Measurements from ENCODE around the gene ANHX.
"Not testable (repeated sequence)": the region's sequence is repeated elsewhere in the genome, so short reads cannot be mapped to it uniquely, and the experiment has no call there.

Gene ANHX

DNA sequence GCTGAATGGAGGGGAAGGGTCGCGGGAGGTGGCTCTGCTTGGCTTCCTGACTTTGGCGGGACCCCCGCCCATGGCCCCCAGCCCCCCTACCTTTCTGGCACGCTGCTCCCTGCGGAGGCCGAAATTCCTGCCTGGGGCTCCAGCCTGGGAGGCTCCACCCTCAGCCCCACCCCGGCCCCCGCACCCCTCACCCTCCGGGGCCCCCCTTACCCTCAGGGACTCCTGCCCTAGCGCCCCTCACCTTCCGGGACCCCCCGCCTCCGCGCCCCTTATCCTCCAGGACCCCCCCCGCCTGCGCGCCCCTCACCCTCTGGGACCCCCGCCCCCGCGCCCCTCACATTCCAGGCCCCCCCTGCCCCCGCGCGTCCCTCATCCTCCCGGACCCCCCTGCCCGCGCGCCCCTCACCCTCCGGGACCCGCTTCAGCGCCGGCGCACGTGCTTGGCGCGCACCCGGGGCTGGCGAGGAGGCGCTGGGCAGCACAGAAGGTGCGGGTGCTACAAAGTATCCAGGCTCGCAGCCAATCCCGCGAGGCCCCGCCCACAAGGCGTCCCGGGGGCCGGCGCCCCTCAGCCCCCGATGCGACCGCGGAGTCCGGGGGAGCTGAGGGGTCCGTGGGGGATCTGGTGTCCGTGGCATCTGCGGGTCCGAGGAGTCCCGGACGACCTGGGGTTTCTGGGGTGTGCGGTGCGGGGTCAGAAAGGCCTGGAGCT lies at the start of gene ANHX:
TSS of gene ANHX (minus strand) at position 477 of the 712 bp plus-strand sequence. CDS start 1,521 bp downstream, outside the sequence.
- DNase-seq, result no peak

DNA sequence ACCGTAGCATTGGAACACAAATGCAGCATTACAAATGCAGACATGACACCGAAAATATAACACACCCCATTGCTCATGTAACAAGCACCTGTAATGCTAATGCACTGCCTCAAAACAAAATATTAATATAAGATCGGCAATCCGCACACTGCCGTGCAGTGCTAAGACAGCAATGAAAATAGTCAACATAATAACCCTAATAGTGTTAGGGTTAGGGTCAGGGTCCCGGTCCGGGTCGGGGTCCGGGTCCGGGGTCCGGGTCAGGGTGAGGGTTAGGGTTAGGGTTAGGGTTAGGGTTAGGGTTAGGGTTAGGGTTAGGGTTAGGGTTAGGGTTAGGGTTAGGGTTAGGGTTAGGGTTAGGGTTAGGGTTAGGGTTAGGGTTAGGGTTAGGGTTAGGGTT lies 29.0 kb upstream of the ANHX start:
- DNase-seq, result not testable (repeated sequence)

DNA sequence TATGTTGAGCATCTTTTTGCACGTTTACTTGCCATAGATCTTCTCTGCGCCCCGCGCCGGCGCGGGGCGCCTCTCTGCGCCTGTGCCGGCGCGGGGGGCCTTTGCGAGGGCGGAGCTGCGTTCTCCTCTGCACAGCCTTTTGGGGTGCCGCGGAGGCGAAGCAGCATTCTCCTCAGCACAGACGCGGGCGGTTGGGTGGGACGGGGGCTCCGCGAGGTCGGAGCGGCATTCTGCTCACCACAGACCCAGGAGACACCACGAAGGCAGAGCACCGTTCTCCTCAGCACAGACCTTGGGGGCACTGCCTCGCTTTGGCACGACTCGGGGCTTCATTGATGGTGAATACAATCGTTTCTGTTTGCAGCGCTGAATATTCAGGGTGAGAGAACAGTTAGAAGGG lies 28.5 kb upstream of the ANHX start:
- DNase-seq, result no peak

DNA sequence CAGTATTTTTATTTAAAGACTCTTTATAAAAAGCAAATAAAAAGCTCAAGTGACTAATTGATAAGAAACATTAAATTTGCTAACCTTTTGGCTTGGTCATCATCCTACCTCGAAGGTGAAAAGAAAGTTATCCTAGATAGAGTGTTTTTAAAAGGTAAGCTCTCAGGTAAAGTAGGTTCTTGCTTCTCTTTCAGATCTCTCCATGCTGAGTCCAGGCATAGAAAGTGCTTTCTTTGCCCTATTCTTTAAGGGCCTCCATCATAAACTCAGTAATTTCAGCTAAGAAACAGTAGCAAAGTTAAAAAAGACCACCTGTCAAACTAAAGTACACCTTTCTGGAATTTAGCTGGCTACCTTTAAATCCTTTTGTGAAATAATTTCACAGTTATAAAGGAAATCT lies 20.6 kb upstream of the ANHX start:
- DNase-seq, result no peak

DNA sequence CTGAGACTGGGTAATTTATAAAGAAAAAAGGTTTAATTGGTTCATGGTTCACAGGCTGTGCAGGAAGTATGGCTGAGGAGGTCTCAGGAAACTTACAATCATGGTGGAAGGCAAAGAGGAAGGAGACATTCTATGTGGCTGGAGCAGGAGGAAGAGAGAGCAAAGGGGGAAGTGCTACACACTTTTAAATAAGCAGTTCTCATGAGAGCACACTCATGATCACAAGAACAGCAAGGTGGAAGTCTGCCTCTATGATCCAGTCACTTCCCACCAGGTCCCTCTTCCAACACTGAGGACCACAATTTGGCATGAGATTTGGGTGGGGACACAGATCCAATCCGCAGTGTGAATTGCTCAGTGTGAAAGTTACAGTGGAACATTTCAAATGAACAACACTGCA lies 20.2 kb upstream of the ANHX start:
- DNase-seq, result not testable (repeated sequence)

DNA sequence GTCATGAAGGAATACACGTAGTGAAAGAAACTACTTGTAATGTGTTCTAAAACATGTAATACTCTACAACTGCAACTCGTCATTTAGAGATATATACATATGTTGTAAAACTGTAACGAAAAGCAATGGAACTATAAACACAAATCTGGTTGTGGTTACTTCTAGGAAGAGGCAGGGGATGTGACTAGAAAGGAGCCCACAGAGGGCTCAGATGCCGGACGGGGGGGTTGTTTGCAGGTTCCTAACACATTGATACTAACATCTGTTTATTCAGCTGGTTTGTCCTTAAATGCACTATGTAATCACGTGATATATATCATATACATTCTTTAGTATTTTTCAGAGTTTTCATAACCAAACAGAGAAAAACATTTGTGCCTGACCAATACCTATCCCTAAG lies 16.1 kb upstream of the ANHX start:
- DNase-seq, result no peak

DNA sequence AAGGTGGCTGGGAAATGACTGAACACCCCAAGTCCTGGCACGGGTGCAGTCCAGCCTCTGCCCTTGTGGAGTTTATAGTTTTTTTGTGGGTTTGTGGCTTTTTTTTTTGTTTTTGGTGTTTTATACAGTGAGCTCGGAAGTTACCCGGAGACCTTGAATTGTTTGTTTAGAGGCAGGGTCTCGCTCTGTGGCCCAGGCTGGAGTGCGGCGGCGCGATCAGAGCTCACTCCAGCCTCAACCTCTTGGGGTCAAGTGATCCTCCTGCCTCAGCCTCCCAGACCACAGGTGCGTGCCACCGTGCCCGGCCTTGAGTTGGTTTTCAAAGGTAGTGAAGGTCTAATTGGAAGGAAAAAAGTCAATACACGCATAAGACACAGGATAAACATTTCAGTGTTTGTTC lies 879 bp upstream of the ANHX start:
- no peak for DNase-seq

DNA sequence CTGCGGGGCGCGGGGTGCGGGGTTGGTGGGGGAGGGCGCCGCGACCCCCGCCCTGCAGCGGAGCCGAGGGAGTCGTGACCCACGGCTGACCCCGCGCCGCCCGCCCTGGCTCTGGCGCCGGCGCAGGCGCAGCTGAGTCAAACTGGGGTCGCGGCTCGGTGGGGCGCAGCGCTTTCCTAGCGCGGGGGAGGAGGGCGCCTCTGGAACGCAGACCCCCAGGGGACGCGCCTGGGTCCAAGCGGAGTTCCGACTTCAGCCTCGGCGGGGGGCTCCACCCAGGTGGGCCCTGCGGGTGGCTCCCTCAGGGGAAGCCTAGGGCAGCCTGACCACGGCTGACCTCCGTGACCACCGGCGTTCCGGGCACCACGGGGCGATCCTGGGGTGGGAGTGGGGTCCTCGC lies 467 bp upstream of the ANHX start:
- DNase-seq, result no peak

DNA sequence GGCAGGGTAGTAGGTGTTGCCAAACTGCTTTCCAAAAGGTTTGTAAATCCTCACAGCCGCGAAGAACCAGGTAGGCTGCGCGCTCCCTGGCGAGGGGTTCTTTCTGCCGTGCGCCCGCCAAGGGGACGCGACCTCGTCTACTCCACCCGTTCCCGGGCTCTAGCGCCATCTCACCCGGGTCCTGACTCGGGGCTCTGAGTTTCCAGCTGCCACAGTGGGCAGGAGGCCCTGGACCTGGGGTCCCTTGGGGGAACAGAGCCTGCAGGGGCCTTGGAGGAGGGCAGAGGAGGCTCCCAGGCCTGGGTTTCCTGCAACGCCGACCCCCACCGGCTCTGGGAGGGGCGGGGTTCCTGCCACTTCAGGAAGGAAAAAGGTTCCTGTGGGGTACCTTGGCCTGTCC lies 706 bp downstream of the ANHX start:
- no peak for DNase-seq

DNA sequence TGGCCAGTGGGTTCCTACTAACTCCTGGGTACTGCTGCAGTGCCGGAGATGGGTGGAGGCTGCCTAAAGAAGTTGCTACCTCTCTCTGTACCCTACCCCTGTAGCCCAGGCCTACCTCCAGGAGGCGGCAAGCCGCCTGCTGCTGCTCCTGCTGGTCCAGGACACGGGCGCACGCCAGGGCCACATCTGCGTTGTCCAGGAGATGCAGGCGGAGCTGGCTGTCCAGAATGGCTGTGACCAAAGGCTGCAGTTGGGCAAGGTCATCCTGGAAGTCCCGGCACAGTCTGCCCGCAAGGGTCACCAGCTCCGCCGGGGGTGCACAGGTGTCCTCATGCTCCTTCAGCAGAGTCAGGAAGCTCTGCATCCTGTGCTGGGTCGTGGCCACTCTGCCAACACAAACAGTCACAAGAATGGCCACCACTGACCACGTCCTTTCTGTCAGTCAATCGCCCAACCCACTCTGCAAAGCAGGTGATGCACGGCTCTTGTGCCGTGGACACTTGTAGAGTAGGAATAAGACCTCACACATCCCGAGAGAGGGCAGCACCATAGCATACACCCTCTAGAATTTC lies 1.6 kb downstream of the ANHX start:
- no peak for DNase-seq

DNA sequence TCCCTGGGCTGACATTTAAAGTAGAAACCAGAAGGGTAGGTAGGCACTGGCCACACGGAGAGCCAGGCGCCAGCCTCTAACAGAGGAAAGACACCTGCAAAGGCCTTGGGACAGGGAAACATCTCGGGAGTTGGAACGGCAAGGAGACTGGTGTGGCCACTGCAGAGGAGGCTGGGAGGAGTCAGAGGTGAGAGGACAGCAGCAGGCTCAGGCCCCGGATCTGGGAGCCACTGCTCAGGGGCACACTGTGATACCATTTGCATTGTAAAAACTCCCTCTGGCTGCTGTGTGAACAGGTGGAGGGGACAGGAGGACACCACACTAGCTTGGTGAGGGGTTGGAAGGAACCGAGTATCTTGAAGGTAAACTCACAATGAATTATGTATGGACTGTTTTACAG lies 2.7 kb downstream of the ANHX start:
- no peak for DNase-seq

DNA sequence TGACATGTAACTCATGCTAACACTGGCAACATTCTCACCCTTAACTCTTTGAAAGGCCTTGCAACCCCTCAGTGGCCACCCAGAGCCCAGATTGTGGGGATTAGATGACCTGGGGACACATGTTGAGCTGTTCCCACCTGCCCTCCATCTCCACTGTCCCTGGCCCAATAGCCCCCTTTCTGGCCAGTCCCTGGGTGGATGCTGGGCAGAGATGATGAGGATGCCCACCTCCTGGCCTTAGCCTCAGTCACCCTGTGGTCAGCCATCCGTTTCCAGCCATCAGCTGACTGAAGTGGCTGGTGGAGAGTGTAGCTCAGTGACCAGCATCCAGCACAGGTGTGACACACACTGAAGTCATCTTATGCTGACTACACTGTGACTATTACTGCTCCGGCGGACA lies 4.7 kb downstream of the ANHX start:
- DNase-seq, result no peak

DNA sequence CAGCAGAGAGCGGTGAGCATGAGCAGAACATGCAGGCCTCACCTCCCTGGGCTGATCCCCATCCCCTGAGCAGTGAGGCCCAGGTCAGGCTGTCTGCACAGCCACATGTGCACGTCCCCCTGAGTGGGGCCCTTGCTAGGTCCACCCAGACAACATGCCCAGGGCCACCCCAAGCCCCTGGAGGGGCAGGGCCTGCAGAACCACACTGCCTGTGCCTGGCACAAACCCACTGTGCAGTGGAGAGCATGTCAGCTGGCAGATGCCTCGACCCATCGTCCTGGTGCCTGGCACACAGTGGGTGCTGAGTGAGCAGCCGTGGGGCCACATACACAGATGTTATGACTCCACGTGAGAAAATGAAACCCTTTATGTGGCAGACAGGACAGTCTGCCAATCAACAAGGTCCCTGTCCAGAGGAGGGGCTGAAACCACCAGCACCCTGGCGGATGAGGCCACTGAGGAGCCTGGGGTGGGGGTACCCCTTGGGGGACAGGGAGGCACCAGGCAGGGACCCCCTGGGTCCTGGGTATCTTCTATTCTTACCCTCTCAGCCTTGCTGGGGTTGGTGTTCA lies 8.3 kb downstream of the ANHX start:
- no peak for DNase-seq

DNA sequence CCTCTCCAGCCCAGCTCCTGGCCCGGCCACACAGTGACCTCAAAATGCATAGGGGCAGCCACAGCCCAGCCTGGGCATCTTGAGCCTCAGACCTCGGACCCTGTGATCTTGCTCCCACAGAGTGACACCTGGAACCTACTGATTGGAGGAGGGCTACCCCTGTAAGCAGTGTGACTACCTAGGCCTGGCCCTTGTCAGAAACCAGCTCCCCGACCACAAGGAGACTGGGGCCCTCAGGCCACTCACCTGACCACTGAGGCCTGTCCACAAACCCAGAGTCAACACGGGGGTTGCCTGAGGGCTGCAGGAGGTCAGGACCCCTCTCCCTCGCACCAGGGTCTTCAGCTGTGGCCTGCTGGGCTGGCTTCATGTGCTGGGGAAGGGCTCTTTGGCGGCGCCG lies 9.0 kb downstream of the ANHX start:
- DNase-seq, result no peak

DNA sequence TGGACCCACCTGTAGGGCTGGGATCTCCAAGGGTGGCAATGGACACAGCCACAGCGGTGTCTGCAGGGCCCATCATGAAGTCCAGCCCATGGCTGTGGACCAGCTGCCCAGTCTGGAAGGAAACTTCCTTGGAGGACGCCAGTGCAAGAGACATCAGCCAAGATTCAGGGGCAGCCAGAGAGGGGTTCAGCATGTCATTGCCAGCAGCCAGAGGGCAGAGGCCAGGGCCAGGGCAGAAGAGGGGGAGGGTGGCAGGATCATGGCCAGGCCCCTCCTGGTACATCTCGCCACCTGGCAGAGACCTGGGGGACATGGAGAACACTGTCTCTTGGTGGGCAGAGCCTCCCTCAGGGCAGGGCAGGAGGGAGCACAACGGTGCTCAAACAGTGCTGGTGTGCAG lies 10.2 kb downstream of the ANHX start:
- no peak for DNase-seq

DNA sequence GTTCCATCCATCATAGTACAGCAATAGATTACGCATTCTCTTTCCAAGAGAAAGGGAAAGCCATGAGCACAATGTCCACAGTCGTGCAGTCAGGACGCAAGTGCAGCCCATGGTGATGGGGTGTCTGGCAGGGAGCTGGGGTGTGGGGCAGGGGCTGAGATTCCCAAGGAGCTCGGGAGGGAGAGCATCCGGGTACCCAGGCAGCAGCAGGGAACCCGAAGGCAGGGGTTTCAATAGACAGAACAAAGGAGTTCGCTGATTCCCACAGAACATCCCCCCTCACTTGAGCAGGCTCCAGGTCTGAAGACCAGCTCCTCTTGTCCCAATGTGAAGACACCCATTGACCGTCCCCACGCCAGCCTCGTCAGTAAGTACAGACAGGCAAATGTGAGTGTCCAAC lies 13.5 kb downstream of the ANHX start:
- DNase-seq, result no peak

DNA sequence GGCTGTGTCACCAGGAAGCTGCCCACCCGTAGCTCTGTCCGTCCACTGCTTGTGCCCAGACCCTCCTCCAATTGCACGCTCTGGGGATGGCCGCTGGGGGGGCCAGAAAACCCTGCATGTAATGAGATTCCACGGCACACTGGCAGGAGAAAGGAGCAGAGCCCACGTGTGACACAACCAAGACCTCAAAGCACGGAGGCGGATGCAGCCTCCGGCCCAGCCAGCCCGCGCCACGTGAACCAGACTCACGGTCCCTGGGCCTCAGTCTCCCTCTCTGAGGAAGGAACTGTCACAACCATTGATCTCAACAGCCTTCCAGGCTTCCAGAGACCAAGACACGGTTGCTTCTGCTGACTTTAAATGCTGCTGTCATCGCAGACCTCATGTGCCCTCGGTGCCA lies 14.4 kb downstream of the ANHX start:
- no peak for DNase-seq

DNA sequence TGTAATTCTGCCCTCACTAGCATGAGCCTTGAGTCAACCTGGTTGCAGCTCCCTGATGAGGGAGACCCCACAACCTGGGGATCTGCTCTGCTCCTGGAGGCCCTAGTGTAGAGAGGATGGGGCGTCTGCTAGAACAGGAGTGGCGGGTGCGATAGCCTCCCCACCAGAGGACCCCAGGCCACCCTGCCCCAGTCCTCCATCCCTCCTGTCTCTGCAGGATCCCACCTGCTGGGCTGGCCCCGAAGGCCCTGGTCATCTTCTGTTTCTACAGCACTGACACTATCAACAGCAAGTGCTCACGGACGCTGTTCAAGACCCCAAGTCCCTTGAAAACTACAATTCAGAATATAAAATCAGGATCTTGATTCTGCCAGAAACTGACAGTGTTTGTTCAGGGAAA lies 15.2 kb downstream of the ANHX start:
- no peak for DNase-seq

DNA sequence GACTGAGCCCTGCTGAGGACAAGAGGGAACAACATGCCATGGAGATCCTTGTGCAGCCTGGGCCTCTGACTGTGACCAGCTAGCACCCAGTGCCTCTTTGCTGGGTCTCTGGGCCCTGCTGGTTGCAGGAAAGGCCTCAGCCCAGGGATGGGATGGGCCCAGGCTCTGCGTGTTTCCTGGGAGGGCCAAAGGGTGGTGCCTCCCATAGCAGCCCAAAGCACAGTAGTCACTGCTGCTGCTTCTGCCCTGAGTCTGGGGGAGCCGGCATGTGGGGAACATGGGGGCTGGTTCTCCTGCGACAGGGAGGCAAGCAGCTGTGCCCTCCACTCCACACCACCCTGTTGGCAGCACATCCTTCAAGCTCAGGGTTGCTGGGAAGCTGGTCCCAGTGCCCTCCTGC lies 18.5 kb downstream of the ANHX start:
- no peak for DNase-seq

DNA sequence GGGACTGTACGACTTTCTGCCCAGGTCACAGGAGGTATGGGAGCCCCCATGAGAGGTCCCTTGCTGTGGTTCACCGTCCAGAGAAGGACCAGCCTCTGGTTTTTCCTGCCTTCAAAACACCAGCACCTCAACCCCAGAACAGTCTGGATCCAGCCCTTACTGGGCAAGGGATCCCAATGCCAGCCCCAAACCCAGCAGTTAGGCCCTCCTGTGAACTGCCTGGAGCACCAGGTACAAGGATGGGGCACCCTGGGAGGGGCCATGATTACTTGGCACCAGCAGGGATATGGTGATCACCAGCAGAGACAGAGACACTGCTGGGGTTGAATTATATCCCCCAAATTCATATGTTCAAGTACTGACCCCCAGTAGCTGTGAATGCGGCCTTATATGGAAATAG lies 20.0 kb downstream of the ANHX start:
- DNase-seq, result no peak

DNA sequence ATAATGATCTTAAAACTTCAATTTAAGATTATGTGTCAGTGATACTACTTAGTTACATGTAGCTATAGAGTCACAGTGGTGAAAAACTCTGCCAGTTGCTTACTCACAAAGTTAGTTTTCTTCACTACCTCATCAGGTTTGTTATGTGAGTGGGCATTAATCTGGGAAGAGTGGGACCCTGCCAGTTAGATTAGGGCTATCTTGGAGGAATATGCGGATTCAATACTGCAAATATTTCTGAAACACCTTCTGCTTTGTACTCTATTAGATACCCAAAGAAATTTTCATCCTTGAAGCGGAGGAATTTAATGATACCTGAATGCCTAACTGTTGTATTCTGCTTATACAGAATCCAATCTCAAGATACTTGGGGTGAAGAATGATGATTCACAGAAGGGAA lies 29.3 kb downstream of the ANHX start:
- DNase-seq, result no peak

DNA sequence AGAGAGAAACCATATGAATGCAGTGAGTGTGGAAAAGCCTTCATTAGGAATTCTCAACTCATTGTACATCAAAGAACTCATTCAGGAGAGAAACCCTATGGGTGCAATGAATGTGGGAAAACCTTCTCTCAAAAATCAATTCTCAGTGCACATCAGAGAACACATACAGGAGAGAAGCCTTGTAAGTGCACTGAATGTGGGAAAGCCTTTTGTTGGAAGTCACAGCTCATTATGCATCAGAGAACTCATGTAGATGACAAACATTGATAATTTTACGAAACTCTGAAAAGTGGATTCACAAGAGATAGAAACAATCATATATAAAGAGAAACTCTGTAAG lies 31.4 kb downstream of the ANHX start:
- DNase-seq, result no peak

DNA sequence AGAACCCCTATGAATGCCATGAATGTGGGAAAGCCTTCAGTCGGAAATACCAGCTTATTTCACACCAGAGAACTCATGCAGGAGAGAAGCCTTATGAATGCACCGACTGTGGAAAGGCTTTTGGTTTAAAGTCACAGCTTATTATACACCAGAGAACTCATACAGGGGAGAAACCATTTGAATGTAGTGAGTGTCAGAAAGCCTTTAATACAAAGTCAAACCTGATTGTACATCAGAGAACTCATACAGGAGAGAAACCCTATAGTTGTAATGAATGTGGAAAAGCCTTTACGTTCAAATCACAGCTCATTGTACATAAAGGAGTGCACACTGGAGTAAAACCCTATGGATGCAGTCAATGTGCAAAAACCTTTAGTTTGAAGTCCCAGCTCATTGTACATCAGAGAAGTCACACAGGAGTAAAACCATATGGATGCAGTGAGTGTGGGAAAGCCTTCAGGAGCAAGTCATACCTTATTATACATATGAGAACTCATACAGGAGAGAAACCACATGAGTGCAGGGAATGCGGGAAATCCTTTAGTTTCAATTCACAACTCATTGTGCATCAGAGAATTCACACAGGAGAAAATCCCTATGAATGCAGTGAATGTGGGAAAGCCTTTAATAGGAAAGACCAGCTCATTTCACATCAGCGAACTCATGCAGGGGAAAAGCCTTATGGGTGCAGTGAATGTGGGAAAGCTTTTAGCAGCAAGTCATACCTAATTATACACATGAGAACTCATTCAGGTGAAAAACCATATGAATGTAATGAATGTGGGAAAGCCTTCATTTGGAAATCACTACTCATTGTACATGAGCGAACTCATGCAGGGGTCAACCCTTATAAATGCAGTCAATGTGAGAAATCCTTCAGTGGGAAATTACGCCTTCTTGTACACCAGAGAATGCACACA lies 32.1 kb downstream of the ANHX start:
- no peak for DNase-seq
